HepG2 (cell line): ENCODE measurements around the gene ZFYVE28. TPM values are rescaled to one million over a fixed set of nuclear protein-coding genes. Genes with fewer than 3 reads are reported as not detected.
A peak's percentile ranks its signal among the peaks of the same experiment; 100 is the strongest.

Experiments
- AFF4 ChIP-seq: sonication (generic); formaldehyde crosslinking; IDR thresholded peaks from 2 replicates; pipeline ENCODE4 v1.4.0; 2020; ENCODE audit warnings: missing genetic modification reagents
- BCLAF1 ChIP-seq: fragments of 450-650 bp; IDR thresholded peaks from 2 replicates; pipeline ENCODE4 v1.6.1; 2017; ENCODE audit warnings: mild to moderate bottlenecking
- EEA1 ChIP-seq: sonication (generic); formaldehyde crosslinking; IDR thresholded peaks from 2 replicates; pipeline ENCODE4 v1.5.1; 2020; ENCODE audit warnings: mild to moderate bottlenecking, missing genetic modification reagents, borderline replicate concordance
- IKZF5 ChIP-seq: IDR thresholded peaks from 2 replicates; pipeline ENCODE4 v1.6.1; 2018; ENCODE audit warnings: missing genetic modification reagents, mild to moderate bottlenecking, missing compliant biosample characterization
- NFE2L1 ChIP-seq: sonication (generic); formaldehyde crosslinking; IDR thresholded peaks from 2 replicates; pipeline ENCODE4 v1.4.0; 2020; ENCODE audit warnings: missing genetic modification reagents, mild to moderate bottlenecking, borderline replicate concordance
- PHF21A ChIP-seq: sonication (generic); formaldehyde crosslinking; IDR thresholded peaks from 2 replicates; pipeline ENCODE4 v1.5.0; 2020; ENCODE audit warnings: mild to moderate bottlenecking, missing genetic modification reagents
- RAD51 ChIP-seq: fragments of 450-650 bp; IDR thresholded peaks from 2 replicates; pipeline ENCODE4 v1.6.1; 2016; ENCODE audit warnings: borderline replicate concordance
- RCOR2 ChIP-seq: IDR thresholded peaks from 2 replicates; pipeline ENCODE4 v1.6.1; 2016; ENCODE audit warnings: missing biosample characterization, missing genetic modification reagents
- RFXANK ChIP-seq: IDR thresholded peaks from 2 replicates; pipeline ENCODE4 v1.6.1; 2016
- RXRA ChIP-seq: sonication (generic); formaldehyde crosslinking; IDR thresholded peaks from 2 replicates; pipeline ENCODE4 v1.5.1; 2020; ENCODE audit warnings: missing genetic modification reagents
- TFDP1 ChIP-seq: IDR thresholded peaks from 2 replicates; pipeline ENCODE4 v1.6.1; 2016; ENCODE audit warnings: missing compliant biosample characterization, missing genetic modification reagents, borderline replicate concordance
- ZFP41 ChIP-seq: sonication (generic); formaldehyde crosslinking; IDR thresholded peaks from 2 replicates; pipeline ENCODE4 v1.4.0; 2020; ENCODE audit warnings: mild to moderate bottlenecking, missing genetic modification reagents, borderline replicate concordance
- ZNF24 ChIP-seq: fragments of 450-650 bp; IDR thresholded peaks from 2 replicates; pipeline ENCODE4 v1.6.1; 2017; ENCODE audit warnings: antibody characterized with exemption, mild to moderate bottlenecking
- ZNF607 ChIP-seq: sonication (generic); formaldehyde crosslinking; IDR thresholded peaks from 2 replicates; pipeline ENCODE4 v1.5.1; 2020; ENCODE audit warnings: missing genetic modification reagents, mild to moderate bottlenecking, borderline replicate concordance
- ZNF720 ChIP-seq: sonication (generic); formaldehyde crosslinking; IDR thresholded peaks from 2 replicates; pipeline ENCODE4 v1.4.0; 2020; ENCODE audit warnings: missing genetic modification reagents
- ZNF761 ChIP-seq: sonication (generic); formaldehyde crosslinking; conservative IDR thresholded peaks from 2 replicates; pipeline ENCODE4 v1.4.0; 2020; ENCODE audit warnings: mild to moderate bottlenecking, missing genetic modification reagents
- ZNF775 ChIP-seq: sonication (generic); formaldehyde crosslinking; IDR thresholded peaks from 2 replicates; pipeline ENCODE4 v1.4.0; 2020; ENCODE audit warnings: missing genetic modification reagents, mild to moderate bottlenecking, moderate library complexity, borderline replicate concordance
- ZUFSP ChIP-seq: sonication (generic); formaldehyde crosslinking; IDR thresholded peaks from 2 replicates; pipeline ENCODE4 v1.9.0; 2021; ENCODE audit warnings: missing genetic modification reagents, mild to moderate bottlenecking, borderline replicate concordance
- polyA plus RNA-seq, 8 experiments: library from polyadenylated mRNA; depleted of rRNA in 3 of 8; stranded (reverse) in 7 of 8; unstranded in 1 of 8; fragments of >200 nt; fragmentation: Illumina TruSeq in 4 of 8; extraction: Trizol in 4 of 8; gene quantifications; 2 replicates each; pipeline versions ENCODE4 v1.2.1 to v1.2.3, GENCODE V29; 2011 to 2016; ENCODE audit warnings: low read depth in 4 of 8, missing spikeins in 1 of 8, mixed read lengths in 1 of 8; ENCODE audit not compliant: insufficient read depth in 1 of 8
- total RNA-seq, 5 experiments: library from RNA; depleted of rRNA; stranded (reverse); fragments of >200 nt; fragmentation: Illumina TruSeq; extraction: Trizol; gene quantifications; 2 replicates each; pipeline ENCODE4 v1.2.3, GENCODE V29; 2016; ENCODE audit warnings: low read depth in 1 of 5

The ZFYVE28 gene
- total and polyA plus RNA-seq, 2 of the 13 experiments (the other 11 are each of a cell fraction or from before 2014, with no cell fraction given): 0.12 to 0.22 TPM

- no peak for TF ChIP-seq ZNF775 (CRISPR knock-in tag)
- TF ChIP-seq RAD51: no peak
- peak; percentile 65; the same call in 1 of the 2 replicates for TF ChIP-seq PHF21A (CRISPR knock-in tag)
- TF ChIP-seq EEA1: no peak
- 0 out of 2 replicates have a peak, but pooled peaks have one; percentile 59 for TF ChIP-seq RXRA (CRISPR knock-in tag)
- peak; percentile 98 for TF ChIP-seq ZNF607 (CRISPR knock-in tag)
- no peak for TF ChIP-seq ZNF720 (CRISPR knock-in tag)
- no peak for TF ChIP-seq RCOR2
- no peak for TF ChIP-seq AFF4 (CRISPR knock-in tag)
- no peak for TF ChIP-seq NFE2L1 (CRISPR knock-in tag)
- TF ChIP-seq ZNF24: no peak
- TF ChIP-seq ZUFSP (CRISPR knock-in tag): no peak
- no peak; the same call in 1 of the 2 replicates for TF ChIP-seq IKZF5 (CRISPR knock-in tag)
- TF ChIP-seq BCLAF1: no peak
- peak; percentile 49; the same call in 1 of the 2 replicates for TF ChIP-seq ZFP41 (CRISPR knock-in tag)
- TF ChIP-seq TFDP1 (CRISPR knock-in tag): peak; percentile 73; the same call in 1 of the 2 replicates
- peak; percentile 89; the same call in 1 of the 2 replicates for TF ChIP-seq ZNF761 (CRISPR knock-in tag)
- TF ChIP-seq RFXANK (CRISPR knock-in tag): peak; percentile 98
Measured at GRCh38 chr4:2262145-2262943, 156.1 kb downstream of the ZFYVE28 start (continued).
